Immature natural killer cell (primary cell): ENCODE results near the gene C9orf57. TPM values are rescaled to one million over a fixed set of nuclear protein-coding genes. Genes with fewer than 3 reads are reported as not detected.

ENCODE experiments used
- DNase-seq, 3 donors: peaks; one replicate each; pipeline ENCODE4 v3.0.0; 2022; ENCODE audit warnings: mixed read lengths in 1 of 3
- H3K27ac Mint-ChIP-seq, 6 donors: one replicate each; pipeline ENCODE4 v1.8.0; 2020; ENCODE audit warnings: mixed read lengths in 6 of 6, mild to moderate bottlenecking in 5 of 6, inconsistent platforms in 4 of 6, moderate library complexity in 3 of 6
- H3K27me3 Mint-ChIP-seq, 3 donors: one replicate each; pipeline ENCODE4 v1.8.0; 2020 to 2021; ENCODE audit warnings: low read depth in 3 of 3, mild to moderate bottlenecking in 3 of 3, mixed read lengths in 3 of 3, moderate library complexity in 3 of 3, inconsistent platforms in 1 of 3
- H3K36me3 Mint-ChIP-seq, 3 donors: one replicate each; pipeline ENCODE4 v1.8.0; 2020; ENCODE audit warnings: mixed read lengths in 3 of 3, inconsistent platforms in 2 of 3, mild to moderate bottlenecking in 2 of 3
- H3K4me1 Mint-ChIP-seq, 2 donors: one replicate each; pipeline ENCODE4 v1.8.0; 2020; ENCODE audit warnings: inconsistent platforms in 2 of 2, mild to moderate bottlenecking in 2 of 2, mixed read lengths in 2 of 2, moderate library complexity in 1 of 2
- H3K4me3 Mint-ChIP-seq, 5 donors: one replicate each; pipeline ENCODE4 v1.8.0; 2020; ENCODE audit warnings: mild to moderate bottlenecking in 5 of 5, mixed read lengths in 5 of 5, inconsistent platforms in 3 of 5, moderate library complexity in 3 of 5
- H3K9me3 Mint-ChIP-seq, 6 donors: one replicate each; pipeline ENCODE4 v1.8.0; 2020; ENCODE audit warnings: mild to moderate bottlenecking in 6 of 6, mixed read lengths in 6 of 6, inconsistent platforms in 4 of 6, moderate library complexity in 3 of 6
- polyA plus RNA-seq, 3 donors: library from polyadenylated mRNA; unstranded; fragments of 300-500 nt; fragmentation: Illumina TruSeq; gene quantifications; one replicate each; pipeline ENCODE4 v1.2.3, GENCODE V29; 2021

The C9orf57 gene
- polyA plus RNA-seq, 3 donors from 2014 or later, result not detected

DNA sequence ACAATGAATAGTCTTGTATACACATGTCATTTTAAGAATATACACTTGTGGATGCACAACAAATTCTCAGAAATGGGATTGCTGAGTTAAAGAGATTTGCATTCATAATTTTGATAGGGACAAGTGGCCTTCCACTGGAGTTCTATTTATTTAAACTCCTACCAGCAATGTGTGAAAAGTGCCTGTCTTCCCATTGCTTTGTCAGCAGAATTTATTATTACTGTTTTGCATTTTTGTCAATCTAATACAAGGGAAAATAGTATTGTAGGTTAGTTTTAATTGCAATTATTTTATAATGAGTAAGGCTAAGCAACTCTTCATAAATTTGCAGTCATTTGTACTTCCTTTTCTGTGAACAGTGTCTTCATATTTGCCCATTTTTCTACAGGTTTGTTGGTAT, 55.0 kb downstream of the C9orf57 start:
- H3K9me3 Mint-ChIP-seq, result no peaks in the 10 kb centered on the region
- H3K4me1 Mint-ChIP-seq, result no peaks in the 10 kb centered on the region

More for the DNA sequence above, 55.0 kb downstream of the C9orf57 start:
- Mint-ChIP-seq H3K4me3 (no peak overlapping the region), H3K27me3 (peaks cover 0 to 3% (median 2%) of the 10 kb centered on the region in 3 donors), H3K27ac (no peak overlapping the region), H3K36me3 (no peaks in the 10 kb centered on the region)
- DNase-seq, result no peak

Other genes starting within 250 kb of the C9orf57 start
- gene ABHD17B, start 149.4 kb downstream of the C9orf57 start, polyA plus RNA-seq, result 10 to 100 TPM; 38.8 to 45.2 (median 39.5) TPM
- gene C9orf85, start 149.0 kb downstream of the C9orf57 start, polyA plus RNA-seq, result 10 to 100 TPM; 10.9 to 16.0 (median 12.3) TPM
- gene GDA, start 88.8 kb upstream of the C9orf57 start, polyA plus RNA-seq, result not detected